NB4 (cell line): Measurements from ENCODE around the gene SRP9.

Experiments
- DNase-seq: peaks from one replicate; pipeline ENCODE4 v3.0.0; 2010; ENCODE audit warnings: low read depth
- H3K4me3 ChIP-seq: one replicate; pipeline ENCODE4 v1.5.1; 2011; ENCODE audit warnings: mild to moderate bottlenecking, low read depth, low read length, moderate library complexity
- MYC ChIP-seq: IDR thresholded peaks from 2 replicates; pipeline ENCODE4 v1.6.1; 2011; ENCODE audit warnings: low read depth, low read length
- POLR2A ChIP-seq: IDR thresholded peaks from 2 replicates; pipeline ENCODE4 v1.6.1; 2011; ENCODE audit warnings: mild to moderate bottlenecking; ENCODE audit not compliant: insufficient read length; ENCODE audit errors: extremely low read depth
- TF ChIP-seq, protein P1 (sequence below): IDR thresholded peaks from 2 replicates; pipeline ENCODE4 v1.6.1; 2011; ENCODE audit warnings: low read depth, low read length
- TF ChIP-seq, protein P2 (sequence below): IDR thresholded peaks from one replicate; pipeline ENCODE4 v1.5.1; 2012; ENCODE audit warnings: low read depth, low read length

The SRP9 gene

GRCh38 chr1:225746361-225747179 lies 31.1 kb upstream of the SRP9 start:
- DNase-seq, result no peak
- no peak overlapping the region for H3K4me3 ChIP-seq

GRCh38 chr1:225747566-225747965 lies 30.1 kb upstream of the SRP9 start:
- TF ChIP-seq, protein P1, sequence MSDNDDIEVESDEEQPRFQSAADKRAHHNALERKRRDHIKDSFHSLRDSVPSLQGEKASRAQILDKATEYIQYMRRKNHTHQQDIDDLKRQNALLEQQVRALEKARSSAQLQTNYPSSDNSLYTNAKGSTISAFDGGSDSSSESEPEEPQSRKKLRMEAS, result no peak
- TF ChIP-seq, protein P2, sequence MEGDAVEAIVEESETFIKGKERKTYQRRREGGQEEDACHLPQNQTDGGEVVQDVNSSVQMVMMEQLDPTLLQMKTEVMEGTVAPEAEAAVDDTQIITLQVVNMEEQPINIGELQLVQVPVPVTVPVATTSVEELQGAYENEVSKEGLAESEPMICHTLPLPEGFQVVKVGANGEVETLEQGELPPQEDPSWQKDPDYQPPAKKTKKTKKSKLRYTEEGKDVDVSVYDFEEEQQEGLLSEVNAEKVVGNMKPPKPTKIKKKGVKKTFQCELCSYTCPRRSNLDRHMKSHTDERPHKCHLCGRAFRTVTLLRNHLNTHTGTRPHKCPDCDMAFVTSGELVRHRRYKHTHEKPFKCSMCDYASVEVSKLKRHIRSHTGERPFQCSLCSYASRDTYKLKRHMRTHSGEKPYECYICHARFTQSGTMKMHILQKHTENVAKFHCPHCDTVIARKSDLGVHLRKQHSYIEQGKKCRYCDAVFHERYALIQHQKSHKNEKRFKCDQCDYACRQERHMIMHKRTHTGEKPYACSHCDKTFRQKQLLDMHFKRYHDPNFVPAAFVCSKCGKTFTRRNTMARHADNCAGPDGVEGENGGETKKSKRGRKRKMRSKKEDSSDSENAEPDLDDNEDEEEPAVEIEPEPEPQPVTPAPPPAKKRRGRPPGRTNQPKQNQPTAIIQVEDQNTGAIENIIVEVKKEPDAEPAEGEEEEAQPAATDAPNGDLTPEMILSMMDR, result no peak
- TF ChIP-seq MYC, result no peak
- DNase-seq, result no peak
- H3K4me3 ChIP-seq, result no peak overlapping the region

More at GRCh38 chr1:225746361-225747179, 31.1 kb upstream of the SRP9 start:
- no peak for TF ChIP-seq POLR2A
- TF ChIP-seq, protein P2, result no peak
- TF ChIP-seq, protein P1, result no peak
- no peak for TF ChIP-seq MYC

DNA sequence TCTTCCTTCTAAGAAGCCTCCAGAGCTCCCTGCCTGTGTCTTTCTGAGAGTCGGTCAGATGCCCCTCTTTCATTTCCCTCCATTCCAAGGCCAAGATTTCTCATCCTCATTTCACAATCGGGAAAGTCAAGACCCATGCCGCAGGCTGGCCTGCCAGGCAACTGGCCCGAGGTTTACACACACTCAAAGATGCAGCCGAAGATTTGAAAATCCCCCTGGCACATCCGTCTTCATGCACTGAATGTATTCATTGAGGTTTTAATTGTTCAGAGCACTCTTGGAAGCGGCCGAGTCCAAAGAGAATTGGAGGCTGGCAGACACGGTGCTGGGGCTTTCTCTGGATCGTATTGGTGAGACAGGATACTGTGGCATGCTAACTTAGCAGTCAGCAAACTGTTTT lies 29.1 kb upstream of the SRP9 start:
- TF ChIP-seq POLR2A (no peak), MYC (no peak)
- TF ChIP-seq, protein P1, result no peak
- TF ChIP-seq, protein P2, result no peak
- no peak overlapping the region for H3K4me3 ChIP-seq
- DNase-seq, result no peak

DNA sequence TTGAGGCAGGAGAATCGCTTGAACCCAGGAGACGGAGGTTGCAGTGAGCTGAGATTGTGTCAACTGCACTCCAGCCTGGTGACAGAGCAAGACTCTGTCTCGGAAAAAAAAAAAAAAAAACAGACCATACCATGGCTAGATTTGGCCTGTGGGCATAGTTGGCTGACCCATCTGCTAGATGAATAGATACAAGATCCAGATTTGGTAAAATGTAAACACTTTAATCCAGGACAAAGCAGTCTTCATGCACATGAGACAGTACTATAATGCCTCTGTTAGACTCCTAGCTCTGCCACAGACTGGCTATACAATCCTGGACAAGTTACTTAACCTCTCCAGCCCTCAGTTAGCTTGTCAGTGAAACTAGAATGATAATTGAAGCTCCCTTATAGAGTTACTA lies 27.9 kb upstream of the SRP9 start:
- TF ChIP-seq POLR2A, result no peak
- no peak for TF ChIP-seq MYC
- TF ChIP-seq, protein P1, result no peak
- TF ChIP-seq, protein P2, result no peak
- no peak overlapping the region for H3K4me3 ChIP-seq
- no peak for DNase-seq

- DNase-seq, result no peak
- no peak overlapping the region for H3K4me3 ChIP-seq
- TF ChIP-seq POLR2A (no peak), MYC (no peak)
- TF ChIP-seq, protein P2, result no peak
Measured at GRCh38 chr1:225750420-225750819, 27.2 kb upstream of the SRP9 start.
